T-helper 17 cell (primary cell): ENCODE data around the gene CHST6. TPM values are rescaled to one million over a fixed set of nuclear protein-coding genes. Genes with fewer than 3 reads are reported as not detected.
"Not testable (repeated sequence)": the region's sequence is repeated elsewhere in the genome, so short reads cannot be mapped to it uniquely, and the experiment has no call there.

Source experiments
- ATAC-seq: fragments of 150-1000 bp; cut with Tn5 transposase; 2 replicates; pipeline ENCODE4 v1.10.0; 2021; ENCODE audit warnings: mild to moderate bottlenecking, moderate library complexity
- DNase-seq, 3 donors: peaks; one replicate each; pipeline versions ENCODE4 v3.0.0 to v3.0.0-alpha.2; 2020 to 2021
- H3K9me3 ChIP-seq: one replicate; pipeline ENCODE4 v1.7.0; 2013; ENCODE audit warnings: low read length, mild to moderate bottlenecking; ENCODE audit not compliant: control insufficient read depth, poor library complexity, severe bottlenecking
- H3K27ac Mint-ChIP-seq: one replicate; pipeline ENCODE4 v1.8.0; 2022; ENCODE audit warnings: mild to moderate bottlenecking, moderate library complexity, mixed read lengths
- H3K27me3 Mint-ChIP-seq: one replicate; pipeline ENCODE4 v1.8.0; 2022; ENCODE audit warnings: mixed read lengths
- H3K36me3 Mint-ChIP-seq: one replicate; pipeline ENCODE4 v1.8.0; 2022; ENCODE audit warnings: low read depth, mixed read lengths
- H3K4me1 Mint-ChIP-seq: one replicate; pipeline ENCODE4 v1.8.0; 2022; ENCODE audit warnings: mild to moderate bottlenecking, mixed read lengths
- H3K4me3 Mint-ChIP-seq: one replicate; pipeline ENCODE4 v1.8.0; 2022; ENCODE audit warnings: mild to moderate bottlenecking, moderate library complexity, mixed read lengths
- total RNA-seq, 4 donors: library from RNA in 2 of 4; stranded (reverse) in 2 of 4; gene quantifications; one replicate each; pipeline ENCODE4 v1.2.3 and lab custom pipeline; 2022 to 2026

CHST6 gene
- total RNA-seq, 2 donors from 2014 or later, result not detected

DNA sequence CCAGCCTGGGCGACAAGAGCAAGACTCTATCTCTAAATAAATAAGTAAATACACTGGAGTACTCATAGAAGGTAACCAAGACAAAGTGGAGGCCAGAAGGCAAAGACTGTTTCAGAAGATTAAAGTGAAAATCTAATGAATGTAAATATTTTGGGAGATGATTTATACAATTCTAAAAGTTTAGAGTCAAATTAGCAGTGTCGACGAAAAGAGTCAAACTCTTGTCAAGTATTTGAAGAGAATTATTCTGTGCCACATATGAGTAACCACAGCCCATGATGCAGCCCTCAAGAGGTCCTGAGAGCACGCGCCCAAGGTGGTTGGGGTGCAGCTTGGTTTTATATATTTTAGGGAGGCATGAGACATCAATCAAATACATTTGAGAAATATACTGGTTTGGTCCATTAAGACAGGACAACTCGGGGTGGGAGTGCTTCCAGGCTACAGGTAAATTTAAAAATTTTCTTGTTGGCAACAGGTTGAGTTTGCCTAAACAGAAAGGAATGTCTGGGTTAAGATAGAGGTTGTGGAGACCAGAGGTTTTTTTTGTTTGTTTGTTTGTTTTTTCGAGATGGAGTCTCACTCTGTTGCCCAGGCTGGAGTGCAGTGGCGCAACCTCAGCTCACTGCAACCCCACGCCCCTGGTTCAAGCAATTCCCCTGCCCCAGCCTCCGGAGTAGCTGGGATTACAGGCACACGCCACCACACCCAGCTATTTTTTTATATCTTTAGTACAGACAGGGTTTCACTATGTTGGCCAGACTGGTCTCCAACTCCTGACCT lies 65.4 kb downstream of the CHST6 start:
- Mint-ChIP-seq H3K27me3 (no peaks in the 10 kb centered on the region), H3K4me1 (peaks cover 29% of the 10 kb centered on the region), H3K27ac (peak overlapping the region; percentile 60), H3K36me3 (peaks cover 6% of the 10 kb centered on the region), H3K4me3 (no peak overlapping the region)
- ATAC-seq, result no peak
- DNase-seq, result no peak
- H3K9me3 ChIP-seq, result no peaks in the 10 kb centered on the region

DNA sequence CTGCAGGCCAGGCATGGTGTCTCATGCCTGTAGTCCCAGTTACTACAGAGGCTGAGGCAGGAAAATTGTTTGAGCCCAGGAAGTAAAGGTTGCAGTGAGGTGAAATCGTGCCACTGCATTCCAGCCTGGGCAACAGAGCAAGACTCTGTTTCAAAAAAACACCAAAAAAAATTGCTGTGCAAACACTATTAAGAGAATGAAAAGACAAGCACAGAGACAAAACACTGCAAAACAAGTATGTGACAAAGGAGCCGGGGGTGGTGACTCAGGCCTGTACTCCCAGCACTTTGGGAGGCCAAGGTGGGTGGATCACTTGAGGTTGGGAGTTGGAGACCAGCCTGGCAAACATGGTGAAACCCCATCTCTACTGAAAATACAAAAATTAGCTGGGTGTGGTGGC lies 68.7 kb downstream of the CHST6 start:
- not testable (repeated sequence) for H3K27ac Mint-ChIP-seq, DNase-seq, H3K36me3 Mint-ChIP-seq, H3K4me3 Mint-ChIP-seq, ATAC-seq, H3K9me3 ChIP-seq, H3K27me3 Mint-ChIP-seq
- peaks cover 25% of the 10 kb centered on the region for H3K4me1 Mint-ChIP-seq

DNA sequence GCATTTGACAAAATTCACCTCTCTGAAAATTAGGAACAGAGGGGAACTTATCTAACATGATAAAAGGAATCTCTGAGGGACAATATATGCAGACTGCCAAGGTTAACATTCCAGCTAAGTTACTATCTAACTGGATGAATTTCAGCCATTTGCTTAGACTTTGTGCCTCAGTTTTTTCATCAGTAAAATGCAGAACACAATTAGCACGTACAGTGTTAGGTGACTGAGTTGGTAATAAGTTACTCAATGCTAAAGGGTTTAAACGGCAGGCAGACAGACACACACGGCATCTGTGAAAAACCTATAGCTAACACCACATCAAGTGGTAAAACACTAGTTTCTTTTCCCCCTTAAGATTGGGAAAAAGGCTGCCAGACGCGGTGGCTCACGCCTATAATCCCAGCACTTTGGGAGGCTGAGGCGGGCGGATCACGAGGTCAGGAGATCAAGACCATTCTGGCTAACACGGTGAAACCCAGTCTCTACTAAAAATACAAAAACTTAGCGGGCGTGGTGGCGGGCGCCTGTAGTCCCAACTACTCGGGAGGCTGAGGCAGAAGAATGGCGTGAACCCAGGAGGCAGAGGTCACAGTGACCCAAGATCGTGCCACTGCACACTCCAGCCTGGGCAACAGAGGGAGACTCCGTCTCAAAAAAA lies 71.0 kb downstream of the CHST6 start:
- not testable (repeated sequence) for H3K27me3 Mint-ChIP-seq, ATAC-seq, H3K4me3 Mint-ChIP-seq, H3K36me3 Mint-ChIP-seq, DNase-seq, H3K9me3 ChIP-seq, H3K27ac Mint-ChIP-seq
- H3K4me1 Mint-ChIP-seq, result peaks cover 21% of the 10 kb centered on the region

DNA sequence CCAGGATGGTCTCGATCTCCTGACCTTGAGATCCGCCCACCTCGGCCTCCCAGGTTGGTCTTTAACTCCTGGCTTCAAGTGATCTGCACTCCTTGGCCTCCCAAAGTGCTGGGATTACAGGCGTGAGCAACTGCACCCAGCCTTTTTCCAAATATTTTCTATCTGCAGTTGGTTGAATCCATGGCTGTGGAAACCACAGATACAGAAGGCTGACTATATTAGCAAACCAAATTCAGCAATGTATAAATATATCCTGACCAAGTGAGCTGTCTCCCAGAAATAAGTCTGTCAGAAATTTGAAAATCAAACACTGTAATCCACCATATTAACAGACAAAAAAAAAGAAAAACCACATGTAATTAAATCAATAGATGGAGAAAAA lies 71.5 kb downstream of the CHST6 start:
- no peaks in the 10 kb centered on the region for H3K36me3 Mint-ChIP-seq
- ATAC-seq (no peak), DNase-seq (no peak)
- H3K4me3 Mint-ChIP-seq, result no peak overlapping the region
- H3K27me3 Mint-ChIP-seq, result no peaks in the 10 kb centered on the region
- no peaks in the 10 kb centered on the region for H3K9me3 ChIP-seq
- H3K4me1 Mint-ChIP-seq, result peaks cover 17% of the 10 kb centered on the region
- no peak overlapping the region for H3K27ac Mint-ChIP-seq

Other genes with a start within 250 kb of the CHST6 start
- under 1 TPM in 1 of 2 donors, not detected in 1; 0.50 TPM for gene BCAR1, start 243.8 kb downstream of the CHST6 start, total RNA-seq
- gene CFDP1, start 61.9 kb downstream of the CHST6 start, total RNA-seq, result 10 to 100 TPM; 33.6 to 34.7 TPM
- 10 to 100 TPM; 39.7 to 46.5 TPM for gene TMEM170A, start 30.8 kb downstream of the CHST6 start, total RNA-seq
- gene CHST5, start 40.7 kb upstream of the CHST6 start, total RNA-seq, result under 1 TPM in 1 of 2 donors, not detected in 1; 0.16 TPM
- gene TMEM231, start 60.8 kb upstream of the CHST6 start, total RNA-seq, result 1 to 10 TPM; 5.3 to 7.5 TPM
- 10 to 100 TPM; 76.5 to 79.5 TPM for gene GABARAPL2, start 70.9 kb upstream of the CHST6 start, total RNA-seq
- 10 to 100 TPM; 57.9 to 64.1 TPM for gene ADAT1, start 127.8 kb upstream of the CHST6 start, total RNA-seq
- 100 to 1,000 TPM; 160 to 161 TPM for gene KARS1, start 152.2 kb upstream of the CHST6 start, total RNA-seq
- gene TERF2IP, start 152.3 kb upstream of the CHST6 start, total RNA-seq, result 100 to 1,000 TPM in 1 of 2 donors, 10 to 100 TPM in 1; 98.1 to 107 TPM
- gene CPHXL2, start 181.6 kb upstream of the CHST6 start, total RNA-seq, result not detected
- gene DUXB, start 206.0 kb upstream of the CHST6 start, total RNA-seq, result not detected
- not detected for gene CPHXL, start 231.0 kb upstream of the CHST6 start, total RNA-seq